Liver (tissue), 9 donors: ENCODE data around the gene PRSS1. TPM values are rescaled to one million over a fixed set of nuclear protein-coding genes. Genes with fewer than 3 reads are reported as not detected.

Source experiments
- DNase-seq: peaks from one replicate; pipeline ENCODE4 v3.0.0-alpha.2; 2017; ENCODE audit warnings: low spot score
- H3K27ac ChIP-seq, 2 donors: one replicate each; pipeline ENCODE4 v1.7.0; 2013; ENCODE audit warnings: inconsistent platforms in 2 of 2, low read length in 2 of 2, control low read depth in 1 of 2, low read depth in 1 of 2, mild to moderate bottlenecking in 1 of 2
- H3K27me3 ChIP-seq, 4 donors: one replicate each; pipeline versions ENCODE4 v1.6.1 to v1.7.0; 2013; ENCODE audit warnings: low read length in 3 of 4, inconsistent platforms in 1 of 4, mild to moderate bottlenecking in 1 of 4, moderate library complexity in 1 of 4; ENCODE audit not compliant: control insufficient read depth in 4 of 4, insufficient read depth in 4 of 4
- H3K36me3 ChIP-seq, 4 donors: one replicate each; pipeline versions ENCODE4 v1.6.1 to v1.7.0; 2013; ENCODE audit warnings: low read length in 3 of 4, mild to moderate bottlenecking in 3 of 4, low read depth in 1 of 4, moderate library complexity in 1 of 4; ENCODE audit not compliant: control insufficient read depth in 4 of 4, insufficient read depth in 3 of 4
- H3K4me1 ChIP-seq, 4 donors: one replicate each; pipeline versions ENCODE4 v1.6.1 to v1.7.0; 2013; ENCODE audit warnings: low read length in 3 of 4, mild to moderate bottlenecking in 3 of 4, moderate library complexity in 1 of 4; ENCODE audit not compliant: control insufficient read depth in 4 of 4, insufficient read depth in 4 of 4
- H3K4me3 ChIP-seq, 3 donors: one replicate each; pipeline versions ENCODE4 v1.6.1 to v1.7.0; 2013; ENCODE audit warnings: low read length in 3 of 3, control low read depth in 1 of 3, low read depth in 1 of 3, mild to moderate bottlenecking in 1 of 3
- H3K9ac ChIP-seq, 2 donors: one replicate each; pipeline ENCODE4 v1.7.0; 2013; ENCODE audit warnings: low read length in 2 of 2, mild to moderate bottlenecking in 2 of 2, moderate library complexity in 2 of 2, control low read depth in 1 of 2, low read depth in 1 of 2
- H3K9me3 ChIP-seq, 4 donors: one replicate each; pipeline versions ENCODE4 v1.6.1 to v1.7.0; 2013; ENCODE audit warnings: low read length in 3 of 4; ENCODE audit not compliant: control insufficient read depth in 4 of 4
- EGR1 ChIP-seq, 2 donors: IDR thresholded peaks; 2 replicates each; pipeline ENCODE4 v1.6.1; 2016 to 2018; ENCODE audit warnings: antibody characterized with exemption in 2 of 2, low read depth in 2 of 2
- FOXA1 ChIP-seq: IDR thresholded peaks from 2 replicates; pipeline ENCODE4 v1.6.1; 2016; ENCODE audit warnings: antibody characterized with exemption
- GABPA ChIP-seq, 2 donors: IDR thresholded peaks in 1 of 2; conservative IDR thresholded peaks in 1 of 2; 2 replicates each; pipeline ENCODE4 v1.6.1; 2016; ENCODE audit warnings: antibody characterized with exemption in 2 of 2, mild to moderate bottlenecking in 1 of 2, moderate library complexity in 1 of 2
- HNF4G ChIP-seq: IDR thresholded peaks from 2 replicates; pipeline ENCODE4 v1.6.1; 2016; ENCODE audit warnings: antibody characterized with exemption
- JUND ChIP-seq, 2 donors: IDR thresholded peaks; 2 replicates each; pipeline ENCODE4 v1.6.1; 2016; ENCODE audit warnings: antibody characterized with exemption in 2 of 2
- MAX ChIP-seq: IDR thresholded peaks from 2 replicates; pipeline ENCODE4 v1.6.1; 2016; ENCODE audit warnings: antibody characterized with exemption
- NR2F2 ChIP-seq: IDR thresholded peaks from 2 replicates; pipeline ENCODE4 v1.6.1; 2016; ENCODE audit warnings: antibody characterized with exemption
- RAD21 ChIP-seq, 2 donors: IDR thresholded peaks; 2 replicates each; pipeline ENCODE4 v1.6.1; 2016; ENCODE audit warnings: antibody characterized with exemption in 2 of 2, mild to moderate bottlenecking in 2 of 2
- REST ChIP-seq: IDR thresholded peaks from 2 replicates; pipeline ENCODE4 v1.6.1; 2016; ENCODE audit warnings: antibody characterized with exemption, mild to moderate bottlenecking
- RXRA ChIP-seq, 2 donors: IDR thresholded peaks; 2 replicates each; pipeline ENCODE4 v1.6.1; 2017 to 2018; ENCODE audit warnings: antibody characterized with exemption in 2 of 2, mild to moderate bottlenecking in 1 of 2
- SP1 ChIP-seq: IDR thresholded peaks from 2 replicates; pipeline ENCODE4 v1.6.1; 2018; ENCODE audit warnings: antibody characterized with exemption, mild to moderate bottlenecking
- TAF1 ChIP-seq: conservative IDR thresholded peaks from 2 replicates; pipeline ENCODE4 v1.6.1; 2016; ENCODE audit warnings: antibody characterized with exemption, mild to moderate bottlenecking
- YY1 ChIP-seq: IDR thresholded peaks from 2 replicates; pipeline ENCODE4 v1.6.1; 2016; ENCODE audit warnings: antibody characterized with exemption, mild to moderate bottlenecking
- ZBTB33 ChIP-seq: IDR thresholded peaks from 2 replicates; pipeline ENCODE4 v1.6.1; 2016; ENCODE audit warnings: antibody characterized with exemption
- WGBS: extraction: QIAGEN DNeasy Blood & Tissue Kit; methylation state at CpG from one replicate; pipeline ENCODE4 v1.1.7; 2013; 5-methylcytosine and 5-hydroxymethylcytosine counted together
- polyA plus RNA-seq, 2 donors: library from polyadenylated mRNA; stranded (reverse) in 1 of 2; unstranded in 1 of 2; fragments of 200-250 nt in 1 of 2; fragments of >200 nt in 1 of 2; fragmentation: Nextera tagmentation in 1 of 2; extraction: Ambion mirVana in 1 of 2; gene quantifications; one replicate each; pipeline versions ENCODE4 v1.2.1 to v1.2.3, GENCODE V29; 2013 to 2015
- total RNA-seq, 2 donors: library from RNA; depleted of rRNA; stranded (reverse); fragments of >200 nt; gene quantifications; one replicate each; pipeline ENCODE4 v1.2.3, GENCODE V29; 2014
- TF ChIP-seq, protein P1 (sequence below): IDR thresholded peaks from 2 replicates; pipeline ENCODE4 v1.6.1; 2016; ENCODE audit warnings: antibody characterized with exemption
- TF ChIP-seq, protein P2 (sequence below): fragments of 150-350 bp; IDR thresholded peaks from 2 replicates; pipeline ENCODE4 v1.5.1; 2017; ENCODE audit warnings: improper control_type of control experiment, low read depth, low read length; ENCODE audit not compliant: missing input control
- donor health status: healthy.
- donor health status: healthy.
- donor health status: healthy.
- donor health status: healthy.
- donor health status: healthy.

The PRSS1 gene
- total and polyA plus RNA-seq, 4 donors: not detected

DNA sequence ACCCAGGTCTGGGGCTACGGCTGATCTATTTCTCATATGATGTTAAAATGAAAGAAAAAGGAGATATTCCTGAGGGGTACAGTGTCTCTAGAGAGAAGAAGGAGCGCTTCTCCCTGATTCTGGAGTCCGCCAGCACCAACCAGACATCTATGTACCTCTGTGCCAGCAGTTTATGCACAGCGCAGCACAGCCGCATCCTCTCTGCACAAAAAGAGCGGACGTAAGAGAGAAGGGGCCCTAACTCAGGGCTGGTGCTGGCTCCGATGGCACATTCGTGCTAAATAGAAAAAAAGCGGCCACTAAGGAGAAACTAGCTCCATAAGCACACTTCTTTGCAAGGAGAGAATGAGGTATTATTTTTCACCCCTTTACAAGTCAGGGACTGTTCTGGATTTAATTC is 28.3 kb upstream of the PRSS1 start:
- Histone ChIP-seq H3K9ac (no peak overlapping the region), H3K27me3 (peaks cover 0 to 5% (median 0%) of the 10 kb centered on the region in 4 donors), H3K4me3 (no peak overlapping the region), H3K4me1 (no peaks in the 10 kb centered on the region), H3K36me3 (no peaks in the 10 kb centered on the region), H3K9me3 (no peaks in the 10 kb centered on the region), H3K27ac (no peak overlapping the region)
- TF ChIP-seq EGR1 (IDR thresholded peaks at IDR 0.05; ENCODE audit: low read depth in 2 of 2): no peak
- no peak for TF ChIP-seq SP1
- TF ChIP-seq, protein P1, sequence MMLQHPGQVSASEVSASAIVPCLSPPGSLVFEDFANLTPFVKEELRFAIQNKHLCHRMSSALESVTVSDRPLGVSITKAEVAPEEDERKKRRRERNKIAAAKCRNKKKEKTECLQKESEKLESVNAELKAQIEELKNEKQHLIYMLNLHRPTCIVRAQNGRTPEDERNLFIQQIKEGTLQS: no peak
- TF ChIP-seq RXRA (IDR thresholded peaks at IDR 0.05): no peak
- TF ChIP-seq, protein P2, sequence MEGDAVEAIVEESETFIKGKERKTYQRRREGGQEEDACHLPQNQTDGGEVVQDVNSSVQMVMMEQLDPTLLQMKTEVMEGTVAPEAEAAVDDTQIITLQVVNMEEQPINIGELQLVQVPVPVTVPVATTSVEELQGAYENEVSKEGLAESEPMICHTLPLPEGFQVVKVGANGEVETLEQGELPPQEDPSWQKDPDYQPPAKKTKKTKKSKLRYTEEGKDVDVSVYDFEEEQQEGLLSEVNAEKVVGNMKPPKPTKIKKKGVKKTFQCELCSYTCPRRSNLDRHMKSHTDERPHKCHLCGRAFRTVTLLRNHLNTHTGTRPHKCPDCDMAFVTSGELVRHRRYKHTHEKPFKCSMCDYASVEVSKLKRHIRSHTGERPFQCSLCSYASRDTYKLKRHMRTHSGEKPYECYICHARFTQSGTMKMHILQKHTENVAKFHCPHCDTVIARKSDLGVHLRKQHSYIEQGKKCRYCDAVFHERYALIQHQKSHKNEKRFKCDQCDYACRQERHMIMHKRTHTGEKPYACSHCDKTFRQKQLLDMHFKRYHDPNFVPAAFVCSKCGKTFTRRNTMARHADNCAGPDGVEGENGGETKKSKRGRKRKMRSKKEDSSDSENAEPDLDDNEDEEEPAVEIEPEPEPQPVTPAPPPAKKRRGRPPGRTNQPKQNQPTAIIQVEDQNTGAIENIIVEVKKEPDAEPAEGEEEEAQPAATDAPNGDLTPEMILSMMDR: no peak
- TF ChIP-seq MAX: no peak
- TF ChIP-seq YY1: no peak
- TF ChIP-seq TAF1: no peak
- no peak for TF ChIP-seq NR2F2
- WGBS: 71% methylated on average over 10 of the region's 10 CpGs
- no peak for DNase-seq

DNA sequence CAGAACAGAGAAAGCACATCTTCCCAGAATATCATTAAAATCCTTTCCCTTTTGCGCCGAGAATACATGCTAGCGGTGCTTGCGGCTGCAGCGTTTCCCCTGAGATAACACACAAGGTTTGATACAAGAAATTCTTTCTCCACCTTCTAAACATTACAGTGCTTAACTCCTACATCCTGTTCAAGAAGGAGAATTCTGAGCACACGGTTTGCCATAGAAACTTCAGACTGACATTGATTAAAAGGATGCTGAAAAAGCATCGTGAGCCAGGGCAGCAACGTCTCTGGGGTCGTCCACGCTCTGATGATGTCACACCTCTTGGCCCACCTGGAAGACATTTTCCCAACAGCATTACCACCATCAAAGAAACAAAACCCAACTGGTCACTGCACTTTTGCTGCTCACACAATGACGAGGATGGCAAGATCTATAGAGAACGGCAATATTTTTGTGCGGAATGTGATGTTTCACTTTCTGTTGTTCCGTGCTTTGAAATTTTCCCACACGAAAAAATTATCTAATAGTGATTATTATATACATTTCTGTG is 27.0 kb upstream of the PRSS1 start:
- Histone ChIP-seq H3K4me1 (no peaks in the 10 kb centered on the region), H3K27me3 (peaks cover 0 to 8% (median 0%) of the 10 kb centered on the region in 4 donors), H3K27ac (no peak overlapping the region), H3K36me3 (no peaks in the 10 kb centered on the region), H3K9ac (no peak overlapping the region), H3K4me3 (no peak overlapping the region), H3K9me3 (no peaks in the 10 kb centered on the region)
- TF ChIP-seq FOXA1 (no peak), YY1 (no peak), JUND (IDR thresholded peaks at IDR 0.05) (no peak), GABPA (IDR thresholded peaks at IDR 0.05 in 1 of 2, conservative IDR thresholded peaks at IDR 0.05 in 1 of 2) (no peak), TAF1 (no peak), MAX (no peak), SP1 (no peak), EGR1 (IDR thresholded peaks at IDR 0.05; ENCODE audit: low read depth in 2 of 2) (no peak), HNF4G (no peak), NR2F2 (no peak), RXRA (IDR thresholded peaks at IDR 0.05) (no peak), ZBTB33 (no peak), RAD21 (IDR thresholded peaks at IDR 0.05) (no peak), REST (no peak)
- TF ChIP-seq, protein P2: no peak
- TF ChIP-seq, protein P1: no peak
- no peak for DNase-seq
- WGBS: 67% methylated on average over 15 of the region's 15 CpGs
